GM12872 (cell line): ENCODE results near the gene CDC14B.

Source experiments
- CTCF ChIP-seq: IDR thresholded peaks from 3 replicates; pipeline ENCODE4 v1.5.1; 2011; ENCODE audit warnings: low read depth, mild to moderate bottlenecking, low read length, moderate library complexity; ENCODE audit not compliant: insufficient read depth

The CDC14B gene

GRCh38 chr9:96556701-96557461 is 62.8 kb downstream of the CDC14B start:
- no peak for TF ChIP-seq CTCF

GRCh38 chr9:96555567-96556386 is 63.9 kb downstream of the CDC14B start:
- no peak for TF ChIP-seq CTCF

GRCh38 chr9:96554801-96555566 is 64.7 kb downstream of the CDC14B start:
- TF ChIP-seq CTCF: no peak

GRCh38 chr9:96554326-96554725 is 65.3 kb downstream of the CDC14B start:
- TF ChIP-seq CTCF: no peak

GRCh38 chr9:96553070-96553469 is 66.6 kb downstream of the CDC14B start:
- no peak for TF ChIP-seq CTCF

- TF ChIP-seq CTCF: no peak
Observed at GRCh38 chr9:96551403-96551802, 68.2 kb downstream of the CDC14B start.

- TF ChIP-seq CTCF: no peak
Observed at GRCh38 chr9:96550659-96551058, 69.0 kb downstream of the CDC14B start.
